OCI-LY7 (cell line): Measurements from ENCODE around the gene TMEM132E.

ENCODE experiments used
- CTCF ChIP-seq: fragments of 200-600 bp; sonication (generic); conservative IDR thresholded peaks from 2 replicates; pipeline ENCODE4 v1.5.1; 2014; ENCODE audit warnings: mild to moderate bottlenecking, antibody characterized with exemption, low read length, moderate library complexity, mixed read lengths
- EZH2phosphoT487 ChIP-seq: fragments of 200-600 bp; sonication (generic); IDR thresholded peaks from 2 replicates; pipeline ENCODE4 v1.6.1; 2018; ENCODE audit warnings: low read depth, borderline replicate concordance, mild to moderate bottlenecking, mixed run types, antibody characterized with exemption, low read length, moderate library complexity, mixed read lengths

GRCh38 chr17:34530918-34531317, 48.5 kb upstream of the TMEM132E start:
- TF ChIP-seq CTCF, result no peak
- TF ChIP-seq EZH2phosphoT487, result no peak
